ENCODE data around the gene ALDH1A1.
"Not testable (repeated sequence)": the region's sequence is repeated elsewhere in the genome, so short reads cannot be mapped to it uniquely, and the experiment has no call there.

ALDH1A1 gene

GRCh38 chr9:72896439-72896838 lies 56.4 kb downstream of the ALDH1A1 start:
- no peak for DNase-seq (ENCODE audit: low read depth)

GRCh38 chr9:72895122-72895521 lies 57.7 kb downstream of the ALDH1A1 start:
- DNase-seq (ENCODE audit: low read depth) = no peak

GRCh38 chr9:72894342-72894741 lies 58.5 kb downstream of the ALDH1A1 start:
- DNase-seq (ENCODE audit: low read depth) = peak; percentile 73

GRCh38 chr9:72893437-72893836 lies 59.4 kb downstream of the ALDH1A1 start:
- no peak for DNase-seq (ENCODE audit: low read depth)

GRCh38 chr9:72891043-72891442 lies 61.8 kb downstream of the ALDH1A1 start:
- no peak for DNase-seq (ENCODE audit: low read depth)

- no peak for DNase-seq (ENCODE audit: low read depth)
These were observed 63.9 kb downstream of the ALDH1A1 start for GRCh38 chr9:72888943-72889342.

GRCh38 chr9:72888067-72888466 lies 64.8 kb downstream of the ALDH1A1 start:
- no peak for DNase-seq (ENCODE audit: low read depth)

- DNase-seq (ENCODE audit: low read depth) = no peak
These were observed 66.5 kb downstream of the ALDH1A1 start for GRCh38 chr9:72886386-72886785.

- DNase-seq (ENCODE audit: low read depth) = no peak
These were observed 68.3 kb downstream of the ALDH1A1 start for GRCh38 chr9:72884508-72884907.

- DNase-seq (ENCODE audit: low read depth) = no peak
These were observed 69.0 kb downstream of the ALDH1A1 start for GRCh38 chr9:72883875-72884274.

GRCh38 chr9:72882117-72882775 lies 70.6 kb downstream of the ALDH1A1 start:
- DNase-seq (ENCODE audit: low read depth) = no peak

GRCh38 chr9:72880821-72881220 lies 72.0 kb downstream of the ALDH1A1 start:
- DNase-seq (ENCODE audit: low read depth) = no peak

- no peak for DNase-seq (ENCODE audit: low read depth)
These were observed 77.6 kb downstream of the ALDH1A1 start for GRCh38 chr9:72875221-72875620.

GRCh38 chr9:72874344-72874743 lies 78.5 kb downstream of the ALDH1A1 start:
- peak; percentile 2 for DNase-seq (ENCODE audit: low read depth)

GRCh38 chr9:72873456-72873855 lies 79.4 kb downstream of the ALDH1A1 start:
- DNase-seq (ENCODE audit: low read depth) = no peak

GRCh38 chr9:72872718-72873117 lies 80.1 kb downstream of the ALDH1A1 start:
- no peak for DNase-seq (ENCODE audit: low read depth)

- DNase-seq (ENCODE audit: low read depth) = peak; percentile 22
These were observed 81.2 kb downstream of the ALDH1A1 start for GRCh38 chr9:72871685-72872084.

- DNase-seq (ENCODE audit: low read depth) = no peak
These were observed 88.5 kb downstream of the ALDH1A1 start for GRCh38 chr9:72864327-72864726.

- no peak for DNase-seq (ENCODE audit: low read depth)
These were observed 89.3 kb downstream of the ALDH1A1 start for GRCh38 chr9:72863456-72864094.

- DNase-seq (ENCODE audit: low read depth) = not testable (repeated sequence)
These were observed 90.1 kb downstream of the ALDH1A1 start for GRCh38 chr9:72862788-72863187.

GRCh38 chr9:72858089-72858912 lies 94.6 kb downstream of the ALDH1A1 start:
- peak; percentile 35 for DNase-seq (ENCODE audit: low read depth)

- no peak for DNase-seq (ENCODE audit: low read depth)
These were observed 95.2 kb downstream of the ALDH1A1 start for GRCh38 chr9:72857624-72857996.

- DNase-seq (ENCODE audit: low read depth) = peak; percentile 76
These were observed 95.8 kb downstream of the ALDH1A1 start for GRCh38 chr9:72856972-72857623.

Data from iris pigment epithelial cell (primary cell).